Aorta (tissue), 5 donors: Measurements from ENCODE around the gene GTF2IRD1. TPM values are rescaled to one million over a fixed set of nuclear protein-coding genes. Genes with fewer than 3 reads are reported as not detected.
"Not testable (repeated sequence)": the region's sequence is repeated elsewhere in the genome, so short reads cannot be mapped to it uniquely, and the experiment has no call there.

Experiments used
- ATAC-seq: fragments of 200-7000 bp; cut with Tn5 transposase; one replicate; pipeline ENCODE4 v1.9.1; 2022; ENCODE audit warnings: moderate library complexity; ENCODE audit not compliant: low FRiP score
- DNase-seq, 2 donors: peaks; one replicate each; pipeline ENCODE4 v3.0.0-alpha.2; 2020
- H3K27ac ChIP-seq, 2 donors: one replicate each; pipeline ENCODE4 v1.5.1; 2013; ENCODE audit warnings: low read length in 2 of 2, mild to moderate bottlenecking in 2 of 2, moderate library complexity in 2 of 2, control low read depth in 1 of 2, inconsistent platforms in 1 of 2, low read depth in 1 of 2
- H3K27me3 ChIP-seq, 2 donors: one replicate each; pipeline ENCODE4 v1.6.1; 2013; ENCODE audit warnings: control low read depth in 1 of 2, low read length in 1 of 2, mild to moderate bottlenecking in 1 of 2, moderate library complexity in 1 of 2; ENCODE audit not compliant: insufficient read depth in 2 of 2, control insufficient read depth in 1 of 2
- H3K36me3 ChIP-seq, 2 donors: one replicate each; pipeline ENCODE4 v1.6.1; 2013; ENCODE audit warnings: control low read depth in 1 of 2, low read length in 1 of 2, mild to moderate bottlenecking in 1 of 2; ENCODE audit not compliant: insufficient read depth in 2 of 2, control insufficient read depth in 1 of 2
- H3K4me1 ChIP-seq, 2 donors: one replicate each; pipeline ENCODE4 v1.6.1; 2013; ENCODE audit warnings: low read length in 2 of 2, control low read depth in 1 of 2, mild to moderate bottlenecking in 1 of 2, moderate library complexity in 1 of 2; ENCODE audit not compliant: insufficient read depth in 2 of 2, control insufficient read depth in 1 of 2
- H3K4me3 ChIP-seq, 2 donors: one replicate each; pipeline ENCODE4 v1.5.1; 2013; ENCODE audit warnings: low read length in 2 of 2, control low read depth in 1 of 2, mild to moderate bottlenecking in 1 of 2
- H3K9me3 ChIP-seq: one replicate; pipeline ENCODE4 v1.6.1; 2013; ENCODE audit warnings: mild to moderate bottlenecking, low read length; ENCODE audit not compliant: control insufficient read depth
- WGBS, 2 donors: extraction: QIAGEN DNeasy Blood & Tissue Kit; methylation state at CpG; one replicate each; pipeline ENCODE4 v1.1.7; 2013; 5-methylcytosine and 5-hydroxymethylcytosine counted together
- intact Hi-C, 2 donors: fragments of 100-400 bp; cut with DNase I; formaldehyde crosslinking; loops; one replicate each; pipeline versions ENCODE4 v1.14.2 to v1.15.0; 2022
- polyA plus RNA-seq, 2 donors: library from polyadenylated mRNA; stranded (reverse); fragments of 200-250 nt; gene quantifications; one replicate each; pipeline ENCODE4 v1.2.3, GENCODE V29; 2013
- total RNA-seq, 2 donors: library from RNA; stranded (reverse); fragmentation: NEBNext Ultra II Directional; extraction: Animal tissue kit (Norgen Biotek cat#: 25700); gene quantifications; one replicate each; pipeline ENCODE4 v1.2.1, GENCODE V29; 2021
- donor health status: healthy with polysubstance abuse.
- donor health status: Bipolar disorder and iron deficiency.
- donor health status: DM: no; HTN: no; CAD: no.
- donor health status: DM: no; HTN: no; CAD: no.
- donor health status: DM: yes; HTN: yes; CAD: no.

Gene GTF2IRD1
- total and polyA plus RNA-seq, 4 donors = 4.3 to 11.5 (median 7.5) TPM

GRCh38 chr7:74627661-74628411, 174.1 kb downstream of the GTF2IRD1 start:
- no peaks in the 10 kb centered on the region for H3K27me3 ChIP-seq
- H3K9me3 ChIP-seq = no peaks in the 10 kb centered on the region
- H3K36me3 ChIP-seq = no peaks in the 10 kb centered on the region
- H3K4me3 ChIP-seq = no peak overlapping the region
- WGBS, 2 donors = 40 to 46% methylated on average over 12 of the region's 12 CpGs
- no peaks in the 10 kb centered on the region for H3K4me1 ChIP-seq
- peak; percentile 30 for ATAC-seq
- H3K27ac ChIP-seq = no peak overlapping the region
- intact Hi-C loops = no loop called here
- DNase-seq = no peak

DNA sequence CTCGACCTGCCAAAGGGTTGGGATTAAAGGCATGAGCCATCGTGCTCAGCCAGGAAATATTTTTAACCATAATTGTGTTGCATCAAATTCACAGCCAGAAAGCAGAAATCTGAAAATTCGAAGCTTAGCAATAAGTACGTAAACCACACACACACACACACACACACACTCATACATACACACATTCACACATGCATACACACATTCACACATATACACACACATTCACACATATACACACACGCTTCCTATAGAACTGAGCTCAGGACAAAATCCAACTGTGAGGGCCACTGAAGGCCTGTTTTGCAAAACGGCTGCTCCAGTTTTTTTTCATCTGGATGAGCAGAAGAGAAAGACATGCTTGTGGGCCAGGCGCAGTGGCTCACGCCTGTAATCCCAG, 178.8 kb downstream of the GTF2IRD1 start:
- no peak for DNase-seq
- H3K9me3 ChIP-seq = no peaks in the 10 kb centered on the region
- H3K27me3 ChIP-seq = no peaks in the 10 kb centered on the region
- H3K36me3 ChIP-seq = no peaks in the 10 kb centered on the region
- no peak overlapping the region for H3K4me3 ChIP-seq
- WGBS, 2 donors = 71 to 77% methylated on average over 8 of the region's 8 CpGs
- H3K4me1 ChIP-seq = no peaks in the 10 kb centered on the region
- H3K27ac ChIP-seq = no peak overlapping the region
- no peak for ATAC-seq
- intact Hi-C loops = loop anchor here in 1 of 2 donors (5.0 kb wide), 1 partner anchor 45 kb away; no protein-coding TSS in a partner anchor

DNA sequence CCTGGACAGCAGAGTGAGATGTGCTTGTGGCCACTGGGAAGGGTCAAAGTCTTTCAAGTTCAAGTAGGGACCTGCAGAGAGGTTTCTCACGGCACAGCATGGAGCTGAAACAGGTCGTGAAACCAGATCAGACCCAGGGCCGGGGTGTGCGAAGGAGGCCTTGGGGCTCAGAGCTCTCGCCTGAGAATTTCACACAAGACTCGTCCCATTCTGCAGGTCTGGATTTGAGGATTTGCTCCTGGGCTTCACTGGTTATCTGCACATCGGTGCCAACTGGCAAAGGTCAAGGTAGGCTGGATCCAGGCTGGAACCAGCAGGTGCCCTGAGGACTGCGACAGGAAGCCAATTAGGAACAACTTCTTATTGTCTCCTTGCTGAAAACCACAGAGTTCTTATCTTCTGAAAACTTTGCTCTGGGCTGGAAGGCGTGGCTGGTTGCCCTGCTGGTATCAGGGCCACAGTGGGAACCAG, 179.8 kb downstream of the GTF2IRD1 start:
- Histone ChIP-seq H3K27ac (no peak overlapping the region), H3K9me3 (no peaks in the 10 kb centered on the region), H3K4me1 (no peaks in the 10 kb centered on the region), H3K27me3 (no peaks in the 10 kb centered on the region), H3K4me3 (no peak overlapping the region), H3K36me3 (no peaks in the 10 kb centered on the region)
- ATAC-seq (no peak), DNase-seq (no peak)
- 94 to 98% methylated on average over 9 of the region's 9 CpGs for WGBS, 2 donors
- intact Hi-C loops = loop anchor here in 1 of 2 donors (5.0 kb wide), 1 partner anchor 44 kb away; no protein-coding TSS in a partner anchor

DNA sequence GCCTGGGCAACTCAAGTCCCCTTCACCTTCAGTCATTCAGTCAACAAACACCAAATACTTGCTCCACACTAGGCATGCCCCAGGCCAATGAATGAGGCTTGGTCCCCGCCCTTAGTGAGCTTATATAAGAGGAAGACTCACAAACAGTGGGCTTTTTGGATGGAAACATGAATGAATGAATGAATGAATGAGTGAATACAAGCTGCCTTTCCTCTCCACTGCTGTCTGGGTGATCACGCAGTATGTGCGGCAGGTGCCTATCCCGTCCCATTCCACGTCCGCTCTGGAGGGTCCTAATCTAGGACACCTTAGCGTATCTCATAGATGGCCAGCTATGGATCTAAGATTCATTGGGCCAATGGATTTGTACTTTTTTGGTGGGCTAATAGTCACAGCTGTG, 184.0 kb downstream of the GTF2IRD1 start:
- Histone ChIP-seq H3K27ac (no peak overlapping the region), H3K36me3 (no peaks in the 10 kb centered on the region), H3K9me3 (no peaks in the 10 kb centered on the region), H3K4me1 (no peaks in the 10 kb centered on the region), H3K4me3 (no peak overlapping the region), H3K27me3 (no peaks in the 10 kb centered on the region)
- no peak for DNase-seq
- no peak for ATAC-seq
- 98 to 99% methylated on average over 7 of the region's 7 CpGs for WGBS, 2 donors
- intact Hi-C loops = no loop called here

- H3K9me3 ChIP-seq, H3K36me3 ChIP-seq, intact Hi-C loops, H3K4me1 ChIP-seq, H3K27me3 ChIP-seq, H3K4me3 ChIP-seq: not testable (repeated sequence)
- 4 to 6% methylated on average over 10 of the region's 11 CpGs for WGBS, 2 donors
- peak in 1 of 2 donors; percentile 73 for DNase-seq
- peak overlapping the region in 1 of 2 donors; percentile 33 for H3K27ac ChIP-seq
- ATAC-seq = peak; percentile 41
These were observed 196.3 kb downstream of the GTF2IRD1 start for GRCh38 chr7:74650055-74650454.

- H3K9me3 ChIP-seq, H3K27ac ChIP-seq, ATAC-seq, H3K4me1 ChIP-seq, H3K36me3 ChIP-seq, intact Hi-C loops, H3K27me3 ChIP-seq, H3K4me3 ChIP-seq: not testable (repeated sequence)
- DNase-seq = peak in 1 of 2 donors; percentile 10
- WGBS, 2 donors = 61 to 67% methylated on average over 7 of the region's 9 CpGs
These were observed 196.9 kb downstream of the GTF2IRD1 start for GRCh38 chr7:74650493-74651132.

GRCh38 chr7:74651133-74651504, 197.4 kb downstream of the GTF2IRD1 start:
- H3K4me3 ChIP-seq, H3K27me3 ChIP-seq, H3K27ac ChIP-seq, H3K9me3 ChIP-seq, H3K4me1 ChIP-seq, ATAC-seq, H3K36me3 ChIP-seq, intact Hi-C loops: not testable (repeated sequence)
- DNase-seq = peak in 1 of 2 donors; percentile 12
- 88 to 96% methylated on average over 12 of the region's 12 CpGs for WGBS, 2 donors
